MM.1S (cell line): Measurements from ENCODE around the gene UBAC1.

ENCODE experiments used
- DNase-seq: peaks from one replicate; pipeline ENCODE4 v3.0.0-alpha.2; 2015
- H2AFZ ChIP-seq: fragments of 300-600 bp; sonication (generic); 2 replicates; pipeline ENCODE4 v1.6.0; 2016; ENCODE audit warnings: antibody characterized with exemption, low read length
- H3F3A ChIP-seq: fragments of 300-600 bp; sonication (generic); 2 replicates; pipeline ENCODE4 v1.6.1; 2016; ENCODE audit warnings: mild to moderate bottlenecking, antibody characterized with exemption, low read length, moderate library complexity, mixed read lengths; ENCODE audit not compliant: insufficient read depth
- H3K27ac ChIP-seq: fragments of 300-600 bp; sonication (generic); 2 replicates; pipeline ENCODE4 v1.5.1; 2016; ENCODE audit warnings: mild to moderate bottlenecking, low read length
- H3K27me3 ChIP-seq: fragments of 300-600 bp; sonication (generic); replicated peaks from 2 replicates; pipeline ENCODE4 v1.6.0; 2016; ENCODE audit warnings: low read length; ENCODE audit not compliant: insufficient read depth
- H3K36me3 ChIP-seq: fragments of 300-600 bp; sonication (generic); replicated peaks from 2 replicates; pipeline ENCODE4 v1.6.1; 2016; ENCODE audit warnings: mild to moderate bottlenecking, low read length, mixed read lengths; ENCODE audit not compliant: insufficient read depth
- H3K4me1 ChIP-seq: fragments of 300-600 bp; sonication (generic); 2 replicates; pipeline ENCODE4 v1.6.1; 2016; ENCODE audit warnings: low read length, mixed read lengths
- H3K4me2 ChIP-seq: fragments of 300-600 bp; sonication (generic); 2 replicates; pipeline ENCODE4 v1.6.0; 2016; ENCODE audit warnings: low read depth, low read length
- H3K4me3 ChIP-seq: fragments of 300-600 bp; sonication (generic); 2 replicates; pipeline ENCODE4 v1.5.1; 2016; ENCODE audit warnings: low read length, mixed read lengths
- H3K79me2 ChIP-seq: fragments of 300-600 bp; sonication (generic); 2 replicates; pipeline ENCODE4 v1.6.1; 2016; ENCODE audit warnings: mixed run types, low read length, mixed read lengths
- H3K9ac ChIP-seq: fragments of 300-600 bp; sonication (generic); 2 replicates; pipeline ENCODE4 v1.6.1; 2016; ENCODE audit warnings: low read length, mixed read lengths
- H3K9me2 ChIP-seq: fragments of 300-600 bp; sonication (generic); replicated peaks from 2 replicates; pipeline ENCODE4 v1.6.1; 2016; ENCODE audit warnings: mild to moderate bottlenecking, low read length, mixed read lengths; ENCODE audit not compliant: insufficient read depth
- H3K9me3 ChIP-seq: fragments of 300-600 bp; sonication (generic); replicated peaks from 2 replicates; pipeline ENCODE4 v1.6.1; 2016; ENCODE audit warnings: mild to moderate bottlenecking, low read length, mixed read lengths; ENCODE audit not compliant: insufficient read depth
- H4K20me1 ChIP-seq: fragments of 300-600 bp; sonication (generic); 2 replicates; pipeline ENCODE4 v1.6.1; 2016; ENCODE audit warnings: mild to moderate bottlenecking, low read length, moderate library complexity, mixed read lengths; ENCODE audit not compliant: insufficient read depth
- EZH2 ChIP-seq: fragments of 300-600 bp; sonication (generic); optimal IDR thresholded peaks from 2 replicates; pipeline ENCODE3; 2017; ENCODE audit warnings: low read depth, mild to moderate bottlenecking, antibody characterized with exemption, low read length, mixed read lengths
- EZH2phosphoT487 ChIP-seq: fragments of 300-600 bp; sonication (generic); IDR thresholded peaks from 2 replicates; pipeline ENCODE4 v1.6.1; 2018; ENCODE audit warnings: antibody characterized with exemption, low read length
- TF ChIP-seq, protein P1 (sequence below): fragments of 300-600 bp; sonication (generic); IDR thresholded peaks from 2 replicates; pipeline ENCODE4 v1.5.1; 2016; ENCODE audit warnings: antibody characterized with exemption, low read length, mixed read lengths

UBAC1 gene

DNA sequence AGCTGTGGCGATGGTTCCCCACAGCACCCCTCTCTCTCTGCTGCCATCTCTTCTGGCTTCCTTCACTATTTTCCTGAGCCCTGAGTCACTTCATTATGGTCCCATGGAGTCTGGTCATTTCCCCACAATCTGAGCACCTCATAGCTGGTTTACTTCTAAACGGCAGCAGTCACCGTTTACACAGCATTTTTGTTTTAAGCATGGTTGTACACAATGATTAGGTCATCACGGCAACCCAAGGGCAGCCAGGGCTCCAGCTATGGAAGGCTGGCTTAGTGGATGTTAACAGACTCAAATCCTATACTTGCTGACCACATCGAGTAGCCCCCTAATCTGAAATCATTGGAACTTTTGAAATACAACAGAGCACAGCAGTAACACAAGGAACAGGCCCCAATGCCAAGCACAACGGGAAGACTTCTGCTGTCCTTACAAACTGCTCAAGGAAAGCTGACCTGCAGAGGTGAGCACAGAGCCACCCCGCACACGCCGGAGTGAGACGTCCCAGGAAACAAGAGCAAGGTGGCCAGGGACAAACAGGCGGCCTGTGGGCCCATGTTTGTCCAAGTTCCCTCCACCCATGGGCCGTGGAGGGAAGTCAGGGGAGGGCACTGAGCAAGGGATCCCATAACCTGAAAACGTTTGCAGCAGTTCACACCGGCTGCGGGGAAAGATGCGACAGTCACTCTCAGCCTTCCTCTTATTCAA lies 76.7 kb downstream of the UBAC1 start:
- Histone ChIP-seq H3K79me2 (peaks cover 55% of the 10 kb centered on the region), H3K4me3 (no peak overlapping the region), H3K36me3 (no peaks in the 10 kb centered on the region), H3K27ac (no peak overlapping the region), H2AFZ (no peak overlapping the region), H3K27me3 (no peaks in the 10 kb centered on the region), H3K4me2 (no peak overlapping the region), H3K9me2 (no peaks in the 10 kb centered on the region), H3F3A (no peaks in the 10 kb centered on the region), H3K9me3 (no peaks in the 10 kb centered on the region), H3K9ac (no peak overlapping the region), H4K20me1 (0 out of 2 replicates have a peak, but pooled peaks cover 3% of the 10 kb centered on the region), H3K4me1 (no peaks in the 10 kb centered on the region)
- TF ChIP-seq EZH2phosphoT487 = no peak
- TF ChIP-seq, protein P1, sequence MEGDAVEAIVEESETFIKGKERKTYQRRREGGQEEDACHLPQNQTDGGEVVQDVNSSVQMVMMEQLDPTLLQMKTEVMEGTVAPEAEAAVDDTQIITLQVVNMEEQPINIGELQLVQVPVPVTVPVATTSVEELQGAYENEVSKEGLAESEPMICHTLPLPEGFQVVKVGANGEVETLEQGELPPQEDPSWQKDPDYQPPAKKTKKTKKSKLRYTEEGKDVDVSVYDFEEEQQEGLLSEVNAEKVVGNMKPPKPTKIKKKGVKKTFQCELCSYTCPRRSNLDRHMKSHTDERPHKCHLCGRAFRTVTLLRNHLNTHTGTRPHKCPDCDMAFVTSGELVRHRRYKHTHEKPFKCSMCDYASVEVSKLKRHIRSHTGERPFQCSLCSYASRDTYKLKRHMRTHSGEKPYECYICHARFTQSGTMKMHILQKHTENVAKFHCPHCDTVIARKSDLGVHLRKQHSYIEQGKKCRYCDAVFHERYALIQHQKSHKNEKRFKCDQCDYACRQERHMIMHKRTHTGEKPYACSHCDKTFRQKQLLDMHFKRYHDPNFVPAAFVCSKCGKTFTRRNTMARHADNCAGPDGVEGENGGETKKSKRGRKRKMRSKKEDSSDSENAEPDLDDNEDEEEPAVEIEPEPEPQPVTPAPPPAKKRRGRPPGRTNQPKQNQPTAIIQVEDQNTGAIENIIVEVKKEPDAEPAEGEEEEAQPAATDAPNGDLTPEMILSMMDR = no peak
- TF ChIP-seq EZH2 = no peak
- no peak for DNase-seq

DNA sequence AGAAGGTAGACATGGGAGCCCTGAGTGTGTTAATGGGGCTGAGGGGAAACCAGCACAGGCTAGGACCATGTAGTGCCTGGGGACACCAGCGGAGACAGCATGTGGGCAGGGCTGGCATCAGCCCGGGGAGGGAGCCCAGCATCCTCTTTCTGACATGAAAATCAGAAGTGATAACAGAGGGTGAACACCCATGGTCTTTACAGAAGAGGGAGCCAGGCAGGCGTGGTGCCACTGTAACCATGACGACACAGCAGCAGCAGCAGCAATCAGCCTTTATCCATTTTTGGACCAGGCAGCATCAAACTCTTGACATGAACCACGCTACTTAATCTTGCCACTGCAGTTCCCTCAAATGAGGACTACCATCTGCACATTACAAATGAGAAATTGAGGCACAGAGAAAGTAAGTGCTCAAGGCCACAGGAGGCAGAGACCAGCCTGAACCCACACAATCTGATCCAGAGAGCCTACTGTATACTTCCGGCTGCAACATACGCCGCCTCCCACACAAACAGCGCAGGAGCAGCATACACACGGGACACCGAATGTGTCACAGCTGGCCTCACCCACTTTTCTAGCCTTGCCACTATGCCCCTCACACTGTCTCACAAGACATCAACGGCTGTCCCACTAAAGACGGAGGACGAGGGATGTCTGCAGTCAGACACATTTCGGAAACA lies 77.6 kb downstream of the UBAC1 start:
- no peaks in the 10 kb centered on the region for H3K36me3 ChIP-seq
- no peaks in the 10 kb centered on the region for H3K27me3 ChIP-seq
- no peak overlapping the region for H3K9ac ChIP-seq
- H3K4me2 ChIP-seq = no peak overlapping the region
- H3K27ac ChIP-seq = no peak overlapping the region
- H3F3A ChIP-seq = no peaks in the 10 kb centered on the region
- H3K9me2 ChIP-seq = no peaks in the 10 kb centered on the region
- peaks cover 50% of the 10 kb centered on the region for H3K79me2 ChIP-seq
- H4K20me1 ChIP-seq = 0 out of 2 replicates have a peak, but pooled peaks cover 3% of the 10 kb centered on the region
- H3K4me3 ChIP-seq = no peak overlapping the region
- DNase-seq = no peak
- H3K4me1 ChIP-seq = no peaks in the 10 kb centered on the region
- no peaks in the 10 kb centered on the region for H3K9me3 ChIP-seq
- TF ChIP-seq EZH2phosphoT487 = no peak
- no peak for TF ChIP-seq EZH2
- TF ChIP-seq, protein P1 = no peak
- no peak overlapping the region for H2AFZ ChIP-seq
